HG02870 (cell line): ENCODE results near the gene ZNF695.
A peak's percentile ranks its signal among the peaks of the same experiment; 100 is the strongest.
"Not testable (repeated sequence)": the region's sequence is repeated elsewhere in the genome, so short reads cannot be mapped to it uniquely, and the experiment has no call there.

ENCODE experiments used
- ATAC-seq: cut with Tn5 transposase; IDR thresholded peaks from one replicate; pipeline ENCODE4 v1.9.1; 2021; ENCODE audit warnings: mild to moderate bottlenecking, moderate library complexity; ENCODE audit not compliant: unreplicated experiment

The ZNF695 gene

DNA sequence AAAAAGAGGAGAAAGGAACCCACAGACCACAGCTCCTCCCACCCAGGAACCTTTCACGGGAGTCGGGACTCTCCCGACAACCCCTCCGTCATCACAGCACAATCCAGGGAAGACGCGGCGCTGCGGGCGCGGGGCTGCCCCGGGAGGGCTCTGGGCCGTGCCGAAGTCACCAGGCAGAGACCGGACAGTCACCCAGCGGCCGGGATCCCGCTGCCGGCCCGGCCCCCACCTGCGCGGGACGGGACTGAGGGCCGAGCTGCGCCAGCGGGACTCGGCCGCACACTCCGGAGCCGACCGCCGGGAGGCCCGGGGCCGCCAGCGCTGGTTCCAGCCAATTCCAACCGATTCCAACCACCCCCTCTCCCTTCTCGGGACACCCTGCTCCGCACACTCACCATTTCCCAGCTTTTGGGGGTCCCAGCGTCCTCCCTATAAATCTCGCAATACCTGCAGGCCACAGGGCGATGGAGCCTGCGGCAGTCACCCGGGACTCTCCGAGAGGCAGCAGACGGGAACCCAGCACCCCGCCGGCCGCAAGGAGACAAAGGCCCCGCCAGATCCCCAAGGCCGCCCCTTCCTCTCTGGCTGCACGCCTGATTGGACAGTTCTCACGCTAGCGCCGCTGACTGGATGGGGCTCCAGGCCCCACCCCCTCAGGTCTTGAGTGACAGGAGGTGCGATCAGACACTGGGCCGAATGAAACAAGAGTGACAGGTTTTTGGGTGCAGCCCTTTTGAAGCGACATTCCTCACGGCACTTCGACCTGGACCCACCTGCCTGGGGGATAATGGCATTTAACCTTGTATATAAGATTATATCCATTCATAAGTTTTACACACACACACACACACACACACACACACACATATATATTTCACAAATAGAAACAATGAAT is at the start of gene ZNF695:
Gene ZNF695 (minus strand): TSS at position 547 of the 895 bp plus-strand sequence. CDS start 149 bp downstream, at position 398.
- ATAC-seq = peak; percentile 100

DNA sequence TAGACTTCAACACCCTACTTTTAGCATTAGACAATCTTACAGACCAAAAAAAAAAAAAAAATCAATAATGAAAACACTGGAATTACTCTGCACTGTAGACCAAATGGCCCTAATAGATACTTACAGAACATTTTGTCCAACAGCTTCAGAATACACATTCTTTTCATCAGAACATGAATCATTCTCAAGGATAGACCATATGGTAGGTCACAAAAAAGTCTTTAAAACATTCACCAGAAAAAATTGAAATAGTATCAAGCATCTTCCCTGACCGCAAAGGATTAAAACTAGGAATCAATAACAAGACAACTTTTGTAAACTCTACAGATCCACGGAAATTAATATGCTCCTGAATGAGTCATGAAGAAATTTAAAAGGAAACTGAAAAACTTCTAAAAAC is 48.2 kb upstream of the ZNF695 start:
- ATAC-seq = no peak

GRCh38 chr1:247054992-247055415 is 47.1 kb upstream of the ZNF695 start:
- no peak for ATAC-seq

GRCh38 chr1:247047702-247048101 is 39.8 kb upstream of the ZNF695 start:
- ATAC-seq = no peak

- ATAC-seq = no peak
These were observed 39.4 kb upstream of the ZNF695 start for GRCh38 chr1:247047260-247047659.

GRCh38 chr1:247043406-247043805 is 35.5 kb upstream of the ZNF695 start:
- no peak for ATAC-seq

DNA sequence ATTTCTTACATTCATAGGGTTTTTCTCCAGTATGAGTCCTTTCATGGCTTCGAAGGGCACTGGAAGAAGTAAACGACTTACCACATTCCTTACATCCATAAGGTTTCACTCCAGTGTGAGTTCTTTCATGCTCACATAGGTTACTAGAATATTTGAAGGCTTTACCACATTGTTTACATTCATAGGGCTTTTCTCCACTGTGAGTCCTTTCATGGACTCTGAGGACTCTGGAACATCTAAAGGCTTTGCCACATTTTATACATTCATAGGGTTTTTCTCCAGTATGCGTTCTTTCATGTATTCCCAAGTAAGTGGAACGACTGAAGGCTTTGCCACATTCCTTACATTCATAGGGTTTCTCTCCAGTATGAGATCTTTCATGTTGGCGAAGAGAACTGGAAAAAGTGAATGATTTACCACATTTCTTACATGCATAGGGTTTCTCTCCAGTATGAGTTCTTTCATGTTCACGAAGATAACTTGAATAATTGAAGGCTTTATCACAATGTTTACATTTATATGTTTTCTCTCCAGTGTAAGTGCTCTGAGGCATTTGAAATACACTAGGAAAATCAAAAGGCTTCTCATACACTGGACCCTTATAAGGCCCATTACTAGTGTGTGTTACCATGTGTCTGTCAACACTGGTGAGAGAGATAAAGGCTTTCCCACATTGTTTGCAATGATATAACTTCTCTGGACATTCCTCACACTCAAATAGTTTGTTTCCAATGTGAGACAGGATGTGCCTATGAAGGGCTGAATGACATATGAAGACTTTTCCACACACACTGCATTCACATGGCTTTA is 29.9 kb upstream of the ZNF695 start:
- ATAC-seq = no peak

DNA sequence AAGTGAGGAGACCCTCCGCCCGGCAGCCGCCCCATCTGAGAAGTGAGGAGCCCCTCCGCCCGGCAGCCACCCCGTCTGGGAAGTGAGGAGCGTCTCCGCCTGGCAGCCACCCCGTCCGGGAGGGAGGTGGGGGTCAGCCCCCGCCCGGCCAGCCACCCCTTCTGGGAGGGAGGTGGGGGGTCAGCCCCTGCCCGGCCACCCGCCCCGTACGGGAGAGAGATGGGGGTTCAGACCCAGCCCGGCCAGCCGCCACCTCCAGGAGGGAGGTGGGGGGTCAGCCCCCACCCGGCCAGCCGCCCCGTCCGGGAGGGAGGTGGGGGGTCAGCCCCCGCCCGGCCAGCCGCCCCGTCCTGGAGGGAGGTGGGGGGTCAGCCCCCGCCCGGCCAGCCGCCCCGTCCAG is 24.4 kb upstream of the ZNF695 start:
- not testable (repeated sequence) for ATAC-seq

- not testable (repeated sequence) for ATAC-seq
These were observed 16.8 kb upstream of the ZNF695 start for GRCh38 chr1:247024658-247025057.

- no peak for ATAC-seq
These were observed 5.5 kb upstream of the ZNF695 start for GRCh38 chr1:247013391-247013790.

- no peak for ATAC-seq
These were observed 546 bp upstream of the ZNF695 start for GRCh38 chr1:247008406-247008799.

DNA sequence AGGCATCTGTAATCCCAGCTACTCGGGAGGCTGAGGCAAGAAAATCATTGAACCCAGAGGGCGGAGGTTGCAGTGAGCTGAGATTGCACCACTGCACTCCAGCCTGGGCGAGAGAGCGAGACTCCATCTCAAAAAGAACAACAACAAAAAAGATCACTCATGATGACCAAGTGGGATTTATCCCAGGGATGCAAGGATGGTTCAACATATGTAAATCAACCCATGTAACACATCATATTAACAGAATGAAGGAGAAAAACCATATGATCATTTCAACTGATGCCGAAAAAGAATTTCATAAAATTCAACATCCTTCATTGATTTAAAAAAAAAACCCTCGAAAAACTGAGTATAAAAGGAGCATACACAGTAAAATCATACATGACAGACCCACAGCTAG is 3.8 kb downstream of the ZNF695 start:
- not testable (repeated sequence) for ATAC-seq

- no peak for ATAC-seq
These were observed 18.0 kb downstream of the ZNF695 start for GRCh38 chr1:246989901-246990300.

GRCh38 chr1:246988316-246988715 is 19.5 kb downstream of the ZNF695 start:
- no peak for ATAC-seq

GRCh38 chr1:246987083-246987690 is 20.7 kb downstream of the ZNF695 start:
- ATAC-seq = no peak

- ATAC-seq = no peak
These were observed 29.1 kb downstream of the ZNF695 start for GRCh38 chr1:246978785-246979184.

- ATAC-seq = no peak
These were observed 29.6 kb downstream of the ZNF695 start for GRCh38 chr1:246978281-246978680.

- ATAC-seq = no peak
These were observed 35.9 kb downstream of the ZNF695 start for GRCh38 chr1:246971969-246972368.

GRCh38 chr1:246971090-246971721 is 36.7 kb downstream of the ZNF695 start:
- ATAC-seq = no peak

GRCh38 chr1:246969621-246970020 is 38.2 kb downstream of the ZNF695 start:
- ATAC-seq = no peak

GRCh38 chr1:246966502-246966901 is 41.4 kb downstream of the ZNF695 start:
- no peak for ATAC-seq
